Right atrium auricular region (tissue), 2 donors: ENCODE measurements around the gene SND1. TPM values are rescaled to one million over a fixed set of nuclear protein-coding genes. Genes with fewer than 3 reads are reported as not detected.
A peak's percentile ranks its signal among the peaks of the same experiment; 100 is the strongest.

Experiments
- DNase-seq: peaks from one replicate; pipeline ENCODE4 v3.0.0-alpha.2; 2019; ENCODE audit warnings: low spot score
- H3K27ac ChIP-seq, 2 donors: fragments of 200-600 bp; sonication (generic); 1 replicate in 1 of 2; 2 replicates in 1 of 2; pipeline ENCODE4 v1.5.1; 2016 to 2019
- H3K27me3 ChIP-seq, 2 donors: fragments of 200-600 bp; sonication (generic); one replicate each; pipeline versions ENCODE4 v1.5.1 to v1.6.0; 2017 to 2019
- H3K36me3 ChIP-seq: fragments of 200-600 bp; sonication (generic); one replicate; pipeline ENCODE4 v1.5.1; 2016
- H3K4me1 ChIP-seq, 2 donors: fragments of 200-600 bp; sonication (generic); one replicate each; pipeline versions ENCODE4 v1.5.1 to v1.6.0; 2017 to 2019
- H3K4me3 ChIP-seq, 2 donors: fragments of 200-600 bp; sonication (generic); 1 replicate in 1 of 2; 2 replicates in 1 of 2; pipeline ENCODE4 v1.5.1; 2017 to 2019; ENCODE audit warnings: mild to moderate bottlenecking in 1 of 2, moderate library complexity in 1 of 2
- H3K9me3 ChIP-seq, 2 donors: fragments of 200-600 bp; sonication (generic); one replicate each; pipeline ENCODE4 v1.5.1; 2019
- total RNA-seq, 2 donors: library from RNA; depleted of rRNA; stranded (reverse); fragments of >200 nt; gene quantifications; one replicate each; pipeline ENCODE4 v1.1.0, GENCODE V29; 2016
- TF ChIP-seq, protein P1 (sequence below), 2 donors: fragments of 200-600 bp; sonication (generic); IDR thresholded peaks; one replicate each; pipeline ENCODE4 v1.5.1; 2019; ENCODE audit warnings: antibody characterized with exemption in 2 of 2

Gene SND1
- 10 to 100 TPM; 69.4 to 77.6 TPM for total RNA-seq

DNA sequence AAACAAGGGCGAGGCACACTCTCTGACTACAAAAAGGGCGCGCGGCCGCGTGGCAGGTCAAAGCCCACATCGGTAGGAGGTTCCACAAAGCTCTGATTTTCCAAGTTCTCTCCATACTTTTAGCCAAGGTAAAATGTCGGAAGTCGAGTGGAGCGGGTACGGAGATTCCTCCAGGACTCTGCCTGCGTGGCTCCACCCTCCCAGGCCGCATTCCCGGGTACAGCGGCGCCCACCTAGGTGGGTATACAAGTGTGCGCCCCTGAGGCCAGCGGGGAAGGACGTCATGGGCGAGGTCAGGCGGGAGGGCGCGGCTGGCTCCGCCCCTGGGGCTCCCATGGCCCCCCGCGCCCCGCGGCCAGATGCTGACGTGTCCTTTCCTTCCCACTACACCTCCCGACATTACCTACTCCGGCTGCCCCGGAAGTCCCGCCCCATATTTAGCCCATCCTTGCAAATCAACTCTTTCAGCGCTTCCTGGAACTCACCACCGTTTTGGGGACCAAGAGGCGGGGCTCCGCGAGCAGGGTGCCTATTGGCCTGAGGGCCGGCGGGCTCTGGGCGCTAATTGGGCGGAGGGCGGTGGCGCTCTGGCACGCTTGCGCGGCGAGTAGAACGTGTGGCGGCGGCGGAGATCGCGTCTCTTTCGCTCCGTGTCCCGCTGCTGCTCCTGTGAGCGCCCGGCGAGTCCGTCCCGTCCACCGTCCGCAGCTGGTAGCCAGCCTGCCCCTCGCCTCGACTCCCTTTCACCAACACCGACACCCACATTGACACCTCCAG is at the start of gene SND1:
SND1 (plus strand) TSS at position 639 of the 777 bp plus-strand sequence. CDS start 180 bp downstream, outside the sequence.
- H3K36me3 ChIP-seq: no peaks in the 10 kb centered on the region
- H3K4me1 ChIP-seq: peaks cover 0 to 41% of the 10 kb centered on the region in 2 donors
- peak within 1 kb of the TSS; percentile 93 to 96 for H3K27ac ChIP-seq
- no peaks in the 10 kb centered on the region for H3K27me3 ChIP-seq
- TF ChIP-seq, protein P1, sequence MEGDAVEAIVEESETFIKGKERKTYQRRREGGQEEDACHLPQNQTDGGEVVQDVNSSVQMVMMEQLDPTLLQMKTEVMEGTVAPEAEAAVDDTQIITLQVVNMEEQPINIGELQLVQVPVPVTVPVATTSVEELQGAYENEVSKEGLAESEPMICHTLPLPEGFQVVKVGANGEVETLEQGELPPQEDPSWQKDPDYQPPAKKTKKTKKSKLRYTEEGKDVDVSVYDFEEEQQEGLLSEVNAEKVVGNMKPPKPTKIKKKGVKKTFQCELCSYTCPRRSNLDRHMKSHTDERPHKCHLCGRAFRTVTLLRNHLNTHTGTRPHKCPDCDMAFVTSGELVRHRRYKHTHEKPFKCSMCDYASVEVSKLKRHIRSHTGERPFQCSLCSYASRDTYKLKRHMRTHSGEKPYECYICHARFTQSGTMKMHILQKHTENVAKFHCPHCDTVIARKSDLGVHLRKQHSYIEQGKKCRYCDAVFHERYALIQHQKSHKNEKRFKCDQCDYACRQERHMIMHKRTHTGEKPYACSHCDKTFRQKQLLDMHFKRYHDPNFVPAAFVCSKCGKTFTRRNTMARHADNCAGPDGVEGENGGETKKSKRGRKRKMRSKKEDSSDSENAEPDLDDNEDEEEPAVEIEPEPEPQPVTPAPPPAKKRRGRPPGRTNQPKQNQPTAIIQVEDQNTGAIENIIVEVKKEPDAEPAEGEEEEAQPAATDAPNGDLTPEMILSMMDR (IDR thresholded peaks at IDR 0.05): no peak
- H3K9me3 ChIP-seq: no peaks in the 10 kb centered on the region
- peak; percentile 99 for DNase-seq
- peak within 1 kb of the TSS; percentile 93 to 98 for H3K4me3 ChIP-seq

DNA sequence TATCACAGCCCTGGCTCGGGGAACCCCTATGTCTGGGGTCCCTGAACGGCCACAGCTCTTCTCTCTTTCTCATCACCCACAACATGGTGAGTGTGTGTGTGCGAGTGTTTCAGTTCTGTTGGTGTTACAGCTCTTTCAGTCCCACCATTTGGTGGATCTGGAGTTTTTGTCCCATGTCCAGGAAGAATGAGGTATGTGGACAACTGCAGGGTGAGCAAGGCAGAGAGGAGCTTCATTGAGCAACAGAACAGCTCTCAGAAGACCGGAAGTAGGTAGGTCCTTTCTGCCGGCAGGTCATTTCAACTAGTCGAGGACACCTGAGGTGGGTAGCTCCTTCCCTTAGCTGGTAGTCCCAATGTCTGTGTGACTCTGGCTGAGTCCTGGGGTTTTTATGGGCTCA is 43.5 kb upstream of the SND1 start:
- peaks cover 0 to 12% of the 10 kb centered on the region in 2 donors for H3K9me3 ChIP-seq
- no peaks in the 10 kb centered on the region for H3K36me3 ChIP-seq
- no peaks in the 10 kb centered on the region for H3K27me3 ChIP-seq
- TF ChIP-seq, protein P1 (IDR thresholded peaks at IDR 0.05): no peak
- H3K27ac ChIP-seq: no peak overlapping the region
- DNase-seq: no peak
- H3K4me1 ChIP-seq: no peaks in the 10 kb centered on the region
- no peak overlapping the region for H3K4me3 ChIP-seq

DNA sequence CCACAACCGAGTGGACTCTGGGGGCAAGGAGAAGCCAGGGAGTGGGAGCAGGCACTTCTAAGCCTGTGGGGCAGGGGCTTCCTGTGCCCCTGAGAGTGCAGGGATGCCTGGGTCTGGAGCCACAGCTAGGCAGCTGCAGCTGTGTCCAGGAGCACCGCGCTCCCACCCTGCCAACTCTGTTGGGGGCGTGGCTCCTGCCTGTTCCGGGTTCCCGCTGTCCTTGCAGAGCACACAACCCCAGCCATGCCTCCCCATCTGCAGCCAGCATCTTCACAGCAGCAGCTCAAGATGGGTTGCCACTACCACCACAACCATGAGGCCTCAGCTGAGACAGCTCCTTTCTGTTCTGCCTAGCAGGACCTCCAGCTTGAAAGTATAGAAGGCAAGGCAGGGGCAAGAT is 42.7 kb upstream of the SND1 start:
- no peaks in the 10 kb centered on the region for H3K27me3 ChIP-seq
- no peak overlapping the region for H3K27ac ChIP-seq
- TF ChIP-seq, protein P1 (IDR thresholded peaks at IDR 0.05): no peak
- H3K36me3 ChIP-seq: no peaks in the 10 kb centered on the region
- DNase-seq: no peak
- H3K4me3 ChIP-seq: no peak overlapping the region
- H3K9me3 ChIP-seq: peaks cover 0 to 12% of the 10 kb centered on the region in 2 donors
- no peaks in the 10 kb centered on the region for H3K4me1 ChIP-seq

DNA sequence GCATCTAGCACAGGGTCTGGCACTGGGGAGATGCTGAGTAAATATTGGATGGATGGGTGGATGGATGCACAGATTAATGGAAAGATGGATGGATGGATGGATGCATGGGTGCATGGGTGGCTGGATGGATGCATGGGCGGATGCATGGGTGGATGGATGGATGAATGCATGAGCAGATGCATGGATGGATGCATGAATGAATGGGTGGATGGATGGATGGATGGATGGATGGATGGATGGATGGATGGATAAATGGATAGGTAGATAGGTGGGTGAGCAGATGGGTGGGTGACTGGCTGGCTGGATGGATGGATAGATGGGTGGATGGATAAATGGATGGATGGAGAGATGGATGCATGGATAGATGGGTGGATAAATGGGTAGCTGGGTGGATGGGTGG is 39.7 kb upstream of the SND1 start:
- H3K9me3 ChIP-seq: peaks cover 0 to 12% of the 10 kb centered on the region in 2 donors
- no peaks in the 10 kb centered on the region for H3K4me1 ChIP-seq
- peak; percentile 16 for DNase-seq
- no peaks in the 10 kb centered on the region for H3K36me3 ChIP-seq
- TF ChIP-seq, protein P1 (IDR thresholded peaks at IDR 0.05): no peak
- H3K4me3 ChIP-seq: no peak overlapping the region
- no peak overlapping the region for H3K27ac ChIP-seq
- no peaks in the 10 kb centered on the region for H3K27me3 ChIP-seq

DNA sequence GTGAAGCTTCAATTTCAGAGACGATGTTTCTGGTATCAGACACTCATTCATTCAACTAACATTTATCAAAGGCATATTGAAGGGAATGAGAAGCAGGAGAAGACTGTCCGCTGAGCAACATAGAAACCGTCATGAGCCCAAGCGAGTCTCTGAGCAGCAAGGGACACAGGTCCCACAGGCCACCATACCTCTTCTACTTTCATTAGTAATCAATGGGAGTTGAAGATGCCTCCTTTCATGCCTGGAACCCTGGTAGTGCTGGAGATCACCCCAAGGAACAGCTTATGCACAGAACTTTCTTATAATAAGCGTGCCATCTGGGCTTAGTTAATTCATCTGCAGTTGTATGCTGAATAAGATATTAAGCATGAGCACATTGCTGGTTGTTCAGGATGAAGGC is 35.3 kb upstream of the SND1 start:
- DNase-seq: no peak
- Histone ChIP-seq H3K27me3 (no peaks in the 10 kb centered on the region), H3K4me3 (no peak overlapping the region), H3K4me1 (no peaks in the 10 kb centered on the region), H3K27ac (no peak overlapping the region), H3K9me3 (no peaks in the 10 kb centered on the region), H3K36me3 (no peaks in the 10 kb centered on the region)
- TF ChIP-seq, protein P1 (IDR thresholded peaks at IDR 0.05): no peak
